IMR-90 (cell line): ENCODE data around the gene AIP. TPM values are rescaled to one million over a fixed set of nuclear protein-coding genes. Genes with fewer than 3 reads are reported as not detected.

Experiments
- ATAC-seq: fragments of 200-7000 bp; cut with Tn5 transposase; 2 replicates; pipeline ENCODE4 v1.9.1; 2020; ENCODE audit warnings: low read depth, mild to moderate bottlenecking, moderate library complexity
- BruUV-seq: library from RNA; stranded (reverse); fragments of 400-500 nt; replicated peaks from 2 replicates; lab custom pipeline; 2021; lab: Mats Ljungman, UMichigan
- CTCF ChIA-PET: fragments of 300-600 bp; formaldehyde crosslinking; extraction: SDS; loops from one replicate; lab custom pipeline; 2021; ENCODE audit warnings: antibody characterized with exemption; lab: Yijun Ruan, JAX
- POLR2A ChIA-PET: fragments of 300-600 bp; sonication (Branson Sonifier 250); formaldehyde crosslinking; loops from one replicate; lab custom pipeline; 2022; ENCODE audit warnings: antibody characterized with exemption; ENCODE audit not compliant: unreplicated experiment; lab: Charles Lee
- DNase-seq: peaks from one replicate; pipeline ENCODE4 v3.0.0; 2013
- H2AFZ ChIP-seq: replicated peaks from 2 replicates; pipeline ENCODE3; 2013; ENCODE audit warnings: low read length, mild to moderate bottlenecking; ENCODE audit not compliant: poor library complexity
- H2AK5ac ChIP-seq: 2 replicates; pipeline ENCODE4 v1.6.1; 2013; ENCODE audit warnings: low read depth, low read length, inconsistent platforms
- H2AK9ac ChIP-seq: replicated peaks from 2 replicates; pipeline ENCODE3; 2013; ENCODE audit warnings: mild to moderate bottlenecking, low read depth, low read length, moderate library complexity; ENCODE audit not compliant: poor library complexity
- H2BK120ac ChIP-seq: 2 replicates; pipeline ENCODE4 v1.6.1; 2013; ENCODE audit warnings: low read depth, low read length, inconsistent platforms
- H2BK15ac ChIP-seq: 3 replicates; pipeline ENCODE4 v1.6.1; 2013; ENCODE audit warnings: low read depth, low read length, inconsistent platforms
- H2BK20ac ChIP-seq: 2 replicates; pipeline ENCODE4 v1.6.1; 2013; ENCODE audit warnings: low read depth, mild to moderate bottlenecking, inconsistent platforms, low read length, moderate library complexity
- H2BK5ac ChIP-seq: 2 replicates; pipeline ENCODE4 v1.6.1; 2013; ENCODE audit warnings: mild to moderate bottlenecking, low read depth, low read length, inconsistent platforms; ENCODE audit not compliant: poor library complexity, severe bottlenecking
- H3K14ac ChIP-seq: replicated peaks from 2 replicates; pipeline ENCODE4 v1.6.1; 2013; ENCODE audit warnings: low read depth, low read length, inconsistent platforms
- H3K18ac ChIP-seq: 2 replicates; pipeline ENCODE4 v1.6.1; 2013; ENCODE audit warnings: low read depth, low read length, control low read depth
- H3K23ac ChIP-seq: 2 replicates; pipeline ENCODE4 v1.6.1; 2013; ENCODE audit warnings: low read depth, low read length, inconsistent platforms
- H3K27ac ChIP-seq: 2 replicates; pipeline ENCODE4 v1.5.1; 2013; ENCODE audit warnings: mild to moderate bottlenecking, control low read depth, low read length; ENCODE audit not compliant: insufficient read depth
- H3K27me3 ChIP-seq: 2 replicates; pipeline ENCODE4 v1.6.1; 2013; ENCODE audit warnings: low read length; ENCODE audit not compliant: control insufficient read depth, insufficient read depth
- H3K36me3 ChIP-seq: 2 replicates; pipeline ENCODE4 v1.6.1; 2013; ENCODE audit warnings: low read length, mixed read lengths; ENCODE audit not compliant: control insufficient read depth, insufficient read depth
- H3K4ac ChIP-seq: 2 replicates; pipeline ENCODE4 v1.6.1; 2013; ENCODE audit warnings: low read depth, low read length, inconsistent platforms
- H3K4me1 ChIP-seq: 2 replicates; pipeline ENCODE4 v1.6.1; 2013; ENCODE audit warnings: low read length, mixed read lengths; ENCODE audit not compliant: control insufficient read depth, insufficient read depth
- H3K4me2 ChIP-seq: 2 replicates; pipeline ENCODE4 v1.6.1; 2013; ENCODE audit warnings: low read depth, mild to moderate bottlenecking, control low read depth, low read length, moderate library complexity
- H3K4me3 ChIP-seq: 2 replicates; pipeline ENCODE4 v1.5.1; 2013; ENCODE audit warnings: low read depth, mild to moderate bottlenecking, control low read depth, low read length, moderate library complexity; ENCODE audit not compliant: insufficient read depth
- H3K56ac ChIP-seq: 2 replicates; pipeline ENCODE4 v1.6.1; 2013; ENCODE audit warnings: low read length, inconsistent platforms; ENCODE audit not compliant: insufficient read depth; ENCODE audit errors: extremely low read depth
- H3K79me1 ChIP-seq, 2 experiments: 2 replicates each; pipeline ENCODE4 v1.6.1; 2013; ENCODE audit warnings: low read length in 2 of 2, inconsistent platforms in 1 of 2, low read depth in 1 of 2
- H3K9ac ChIP-seq: 2 replicates; pipeline ENCODE4 v1.6.1; 2013; ENCODE audit warnings: low read depth, low read length, control low read depth
- H3K9me1 ChIP-seq: 2 replicates; pipeline ENCODE4 v1.6.1; 2013; ENCODE audit warnings: low read length, inconsistent platforms; ENCODE audit not compliant: insufficient read depth
- H3K9me3 ChIP-seq: 2 replicates; pipeline ENCODE4 v1.6.1; 2013; ENCODE audit warnings: low read length; ENCODE audit not compliant: control insufficient read depth, insufficient read depth
- H4K20me1 ChIP-seq: 2 replicates; pipeline ENCODE4 v1.6.1; 2013; ENCODE audit warnings: low read length, inconsistent platforms; ENCODE audit not compliant: insufficient read depth
- H4K5ac ChIP-seq: 2 replicates; pipeline ENCODE4 v1.6.1; 2013; ENCODE audit warnings: mild to moderate bottlenecking, low read depth, low read length, control low read depth
- H4K8ac ChIP-seq, 2 experiments: 2 replicates each; pipeline ENCODE4 v1.6.1; 2013; ENCODE audit warnings: low read depth in 2 of 2, low read length in 2 of 2, control low read depth in 1 of 2, inconsistent platforms in 1 of 2
- H4K91ac ChIP-seq: 2 replicates; pipeline ENCODE4 v1.6.1; 2013; ENCODE audit warnings: low read depth, low read length, inconsistent platforms; ENCODE audit not compliant: insufficient read depth
- CEBPB ChIP-seq: IDR thresholded peaks from 2 replicates; pipeline ENCODE4 v1.6.1; 2012; ENCODE audit warnings: low read depth, low read length, improper control_type of control experiment
- NFE2L2 ChIP-seq: fragments of 150-350 bp; IDR thresholded peaks from 2 replicates; pipeline ENCODE4 v1.6.1; 2016; ENCODE audit warnings: low read depth, mild to moderate bottlenecking, low read length
- WGBS, 2 experiments: methylation state at CpG; one replicate each; pipeline versions ENCODE4 v1.1.5 to v1.1.7; 2013; ENCODE audit warnings: missing lambda C conversion rate in 2 of 2; ENCODE audit not compliant: insufficient read length in 1 of 2; ENCODE audit errors: extremely low coverage in 2 of 2; 5-methylcytosine and 5-hydroxymethylcytosine counted together
- dilution Hi-C: fragments of 300-500 bp; cut with HindIII; formaldehyde crosslinking; loops from one replicate; pipeline ENCODE4 v1.14.3; 2018; ENCODE audit warnings: low sequenced_read_pairs; ENCODE audit not compliant: unreplicated experiment
- in situ Hi-C: fragments of 300-500 bp; cut with MboI; formaldehyde crosslinking; loops from 3 replicates; pipeline ENCODE4 v1.14.3; 2019; ENCODE audit warnings: low sequenced_read_pairs, inconsistent platforms, mixed read lengths
- intact Hi-C: fragments of 100-400 bp; cut with micrococcal nuclease; formaldehyde crosslinking; loops from 2 replicates; pipeline ENCODE4 v1.10.0; 2022
- polyA plus RNA-seq, 3 experiments: library from polyadenylated mRNA; depleted of rRNA; stranded (reverse); fragments of >200 nt; gene quantifications; 2 replicates each; pipeline ENCODE4 v1.2.3, GENCODE V29; 2012; ENCODE audit warnings: low replicate concordance in 1 of 3
- total RNA-seq: library from RNA; depleted of rRNA; stranded (reverse); fragments of >200 nt; gene quantifications from 2 replicates; pipeline ENCODE4 v1.2.3, GENCODE V29; 2012

Gene AIP
- total and polyA plus RNA-seq, 2 of the 4 experiments (the other 2 are of a cell fraction): 95.5 to 122 TPM

DNA sequence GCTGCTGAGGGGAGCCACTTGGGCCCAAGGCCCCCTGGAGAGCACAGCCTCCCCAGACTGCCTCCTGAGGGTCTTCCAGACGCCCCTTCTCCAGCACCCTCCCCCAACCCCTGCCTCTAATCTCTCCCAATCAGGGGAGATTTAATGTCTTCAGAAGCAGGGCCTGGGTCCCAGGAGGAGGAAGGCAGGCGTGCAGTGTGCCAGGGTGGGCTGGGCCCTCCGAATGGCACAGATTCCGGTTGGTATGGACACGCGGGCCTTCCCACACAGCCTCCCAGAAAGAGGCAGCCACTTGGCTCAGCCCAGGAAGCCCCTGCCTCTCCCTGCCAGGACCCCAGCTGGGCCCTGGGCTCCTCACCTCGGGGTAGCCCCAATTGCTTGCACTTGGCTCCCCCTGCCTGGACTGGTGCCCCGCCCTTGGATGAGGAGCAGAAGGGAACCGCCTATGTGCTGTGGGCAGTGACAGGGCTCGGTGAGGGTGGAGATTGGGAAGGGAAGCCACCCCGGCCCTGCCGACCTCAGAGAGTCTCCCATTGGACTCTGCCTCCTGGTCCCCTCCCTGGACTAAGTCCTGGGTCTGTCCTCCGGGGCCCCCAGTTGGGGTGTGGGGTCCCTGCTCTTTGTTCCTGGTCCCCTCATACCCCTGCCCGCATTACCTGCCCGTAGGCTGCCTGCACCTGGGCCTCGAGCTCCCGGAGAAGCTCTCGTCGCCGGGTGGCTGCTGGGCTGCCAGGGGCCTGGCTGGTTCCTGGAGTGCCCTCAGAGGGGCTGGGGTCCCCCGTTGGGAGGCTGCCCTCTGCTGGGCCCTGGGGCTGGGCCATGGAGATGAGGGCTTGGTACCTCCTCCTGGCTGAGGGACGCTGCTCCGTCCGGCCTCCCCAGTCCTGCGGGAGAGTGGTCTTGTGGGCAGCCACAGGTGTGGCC is 41.0 kb downstream of the AIP start (continued):
- no peak for TF ChIP-seq NFE2L2

DNA sequence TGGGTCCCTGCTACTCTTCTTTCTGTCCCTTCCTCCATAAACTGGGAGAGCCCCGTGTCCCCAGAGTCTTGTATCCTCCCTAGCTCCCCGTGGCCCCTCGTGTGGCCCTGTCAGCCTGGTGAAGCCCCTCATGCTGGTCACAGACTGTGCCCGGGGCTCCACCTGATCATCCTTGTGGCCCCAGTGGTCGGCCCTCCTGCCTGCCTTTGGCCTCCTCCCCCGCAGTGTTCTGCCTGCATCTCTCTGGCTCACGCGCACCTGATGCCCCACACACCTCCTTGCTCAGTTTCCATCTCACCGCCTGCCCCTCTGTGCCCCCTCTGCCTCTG is 41.6 kb downstream of the AIP start:
- DNase-seq: no peak
- no TSS peak for BruUV-seq
- Histone ChIP-seq H3K4me3 (no peak overlapping the region), H3K4me2 (no peak overlapping the region), H3K9me3 (no peaks in the 10 kb centered on the region), H3K79me1 (no peaks in the 10 kb centered on the region), H3K18ac (no peak overlapping the region), H4K8ac (no peak overlapping the region), H3K9me1 (no peaks in the 10 kb centered on the region), H4K5ac (no peak overlapping the region), H3K36me3 (no peaks in the 10 kb centered on the region), H3K14ac (no peak overlapping the region), H2AFZ (no peak overlapping the region), H2BK5ac (no peak overlapping the region), H2AK9ac (no peak overlapping the region), H2BK20ac (no peak overlapping the region), H2AK5ac (no peak overlapping the region), H3K23ac (no peak overlapping the region), H2BK120ac (no peak overlapping the region), H3K9ac (no peak overlapping the region), H3K56ac (no peak overlapping the region), H4K20me1 (no peaks in the 10 kb centered on the region), H3K27me3 (peaks cover 18% of the 10 kb centered on the region), H4K91ac (no peak overlapping the region), H3K4ac (no peak overlapping the region), H3K4me1 (no peaks in the 10 kb centered on the region), H2BK15ac (no peak overlapping the region), H3K27ac (no peak overlapping the region)
- in situ Hi-C loops (no loop called here), dilution Hi-C loops (no loop called here), intact Hi-C loops (no loop called here)
- 63% methylated on average over 6 of the region's 9 CpGs; no CpG with 5 or more reads in 1 of the 2 experiments for WGBS, 2 experiments
- ChIA-PET POLR2A (no interaction called here), CTCF (no interaction called here)
- TF ChIP-seq CEBPB: no peak
- no peak for ATAC-seq
